HG03103 (cell line): ENCODE measurements around the gene PTGFR.

ENCODE experiments used
- ATAC-seq: cut with Tn5 transposase; IDR thresholded peaks from one replicate; pipeline ENCODE4 v1.9.1; 2021; ENCODE audit warnings: low read depth; ENCODE audit not compliant: unreplicated experiment

The PTGFR gene

GRCh38 chr1:78577257-78578100 lies 86.7 kb downstream of the PTGFR start:
- no peak for ATAC-seq

- ATAC-seq: no peak
Observed at GRCh38 chr1:78586572-78586971, 95.8 kb downstream of the PTGFR start.

DNA sequence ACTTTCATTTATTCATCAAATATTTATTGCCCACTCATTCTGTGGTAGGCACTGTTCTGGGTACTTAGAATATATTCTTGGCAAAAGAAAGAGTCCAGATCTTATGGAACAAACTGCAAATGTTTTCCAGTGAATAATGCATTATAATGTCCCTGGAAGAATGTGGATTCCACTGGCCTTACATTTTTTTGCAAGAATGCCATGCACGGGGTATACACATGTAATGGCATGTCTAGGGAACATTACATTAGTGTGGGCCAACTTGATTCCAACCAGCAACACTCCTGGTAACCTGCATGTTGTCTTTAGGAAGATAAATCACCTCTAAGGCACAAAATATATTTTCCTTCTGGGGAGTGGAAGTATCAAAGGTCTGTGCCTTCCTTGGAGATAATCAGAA lies 96.4 kb downstream of the PTGFR start:
- ATAC-seq: no peak
